GM19397 (cell line): ENCODE data around the gene SH3GL1.

ENCODE experiments used
- ATAC-seq: cut with Tn5 transposase; IDR thresholded peaks from one replicate; pipeline ENCODE4 v1.9.1; 2021; ENCODE audit warnings: mild to moderate bottlenecking, moderate library complexity; ENCODE audit not compliant: unreplicated experiment

Gene SH3GL1

DNA sequence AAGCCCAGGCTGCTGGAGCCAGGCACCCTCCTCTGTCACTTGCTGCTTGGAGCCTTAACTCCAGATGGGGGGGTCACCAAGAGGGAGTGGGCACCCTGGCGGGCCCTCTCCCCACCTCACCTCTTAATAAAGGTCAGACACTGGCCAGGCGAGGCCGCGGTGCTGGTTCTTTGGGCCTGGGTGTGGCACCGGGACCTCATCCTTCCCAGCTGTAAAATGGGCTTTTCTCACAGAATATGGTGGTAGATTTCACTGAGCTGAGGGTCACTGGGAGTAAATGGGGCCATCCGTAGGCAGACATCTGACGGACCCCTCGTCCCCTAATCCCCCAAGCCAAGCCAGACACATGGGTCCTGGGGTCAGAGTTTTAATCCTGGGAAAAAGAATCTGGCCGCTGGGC, 76.7 kb downstream of the SH3GL1 start:
- ATAC-seq: no peak

DNA sequence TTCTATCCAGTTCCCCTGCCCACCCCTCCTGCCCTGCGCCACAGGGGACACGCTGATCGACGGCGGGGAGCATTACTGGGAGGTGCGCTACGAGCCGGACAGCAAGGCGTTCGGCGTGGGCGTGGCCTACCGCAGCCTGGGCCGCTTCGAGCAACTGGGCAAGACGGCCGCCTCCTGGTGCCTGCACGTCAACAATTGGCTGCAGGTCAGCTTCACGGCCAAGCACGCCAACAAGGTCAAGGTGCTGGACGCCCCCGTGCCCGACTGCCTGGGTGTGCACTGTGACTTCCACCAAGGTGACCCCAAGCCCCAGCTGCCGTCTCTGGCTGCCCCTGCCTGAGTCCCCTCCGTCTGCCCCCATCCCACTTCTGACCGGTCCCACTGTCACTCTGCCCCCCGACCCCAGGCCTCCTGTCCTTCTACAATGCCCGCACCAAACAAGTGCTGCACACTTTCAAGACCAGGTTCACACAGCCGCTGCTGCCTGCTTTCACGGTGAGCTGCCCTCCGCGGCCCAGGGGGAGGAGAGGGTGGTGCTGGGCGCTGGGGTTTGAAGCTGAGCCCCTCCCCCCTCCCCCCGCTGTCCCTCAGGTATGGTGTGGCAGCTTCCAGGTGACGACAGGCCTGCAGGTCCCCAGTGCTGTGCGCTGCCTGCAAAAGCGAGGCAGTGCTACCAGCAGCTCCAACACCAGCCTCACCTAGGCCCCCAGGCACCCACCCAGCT, 77.2 kb downstream of the SH3GL1 start:
- no peak for ATAC-seq

DNA sequence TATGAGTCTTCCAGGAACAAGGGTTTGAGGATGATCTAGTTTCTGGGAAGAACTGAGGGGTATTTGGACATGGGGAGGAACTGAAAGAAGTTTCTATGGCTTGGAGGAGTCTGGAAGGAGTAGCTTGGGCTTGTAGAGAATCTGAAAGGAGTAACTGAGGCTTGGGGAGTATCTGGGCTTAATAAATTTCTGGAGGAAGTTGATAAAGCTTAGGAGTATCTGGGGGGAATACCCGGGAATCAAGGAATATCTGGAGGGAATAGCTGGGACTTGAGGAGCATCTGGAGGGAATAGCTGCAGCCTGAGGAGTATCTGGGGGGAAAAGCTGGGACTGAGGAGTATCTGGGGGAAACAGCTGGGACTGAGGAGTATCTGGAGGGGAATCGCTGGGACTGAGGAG, 79.9 kb downstream of the SH3GL1 start:
- no peak for ATAC-seq

DNA sequence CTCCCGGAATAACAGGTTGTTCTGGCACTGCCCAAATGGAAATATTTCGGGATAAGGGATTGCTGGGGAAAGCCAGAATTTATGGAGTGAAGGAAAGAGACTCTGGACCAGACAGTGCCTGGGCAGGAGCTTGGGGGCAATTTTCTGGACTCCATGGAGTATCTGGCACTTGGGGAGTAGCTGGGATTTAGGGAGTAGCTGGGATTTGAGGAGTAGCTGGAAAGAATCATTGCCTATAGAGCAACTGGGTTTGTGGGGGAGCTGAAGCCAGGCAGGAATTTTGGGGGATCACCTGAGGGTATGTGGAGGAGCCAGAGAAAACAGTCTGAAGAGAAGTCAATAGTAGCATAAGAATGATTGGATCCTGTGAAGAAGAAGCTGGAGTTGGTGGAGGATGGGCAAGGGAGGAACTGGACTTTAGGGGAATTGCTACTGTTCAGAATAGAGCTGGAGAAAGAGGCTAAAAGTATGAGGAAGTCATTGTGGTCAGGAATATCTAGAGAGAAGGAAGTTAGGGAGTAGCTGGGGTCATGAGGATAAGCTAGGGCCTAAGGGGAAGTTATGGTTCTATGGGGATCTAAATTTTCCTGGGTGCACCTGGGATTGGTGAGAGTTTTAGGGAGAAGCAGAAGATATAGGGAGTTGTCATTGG, 81.2 kb downstream of the SH3GL1 start:
- no peak for ATAC-seq

DNA sequence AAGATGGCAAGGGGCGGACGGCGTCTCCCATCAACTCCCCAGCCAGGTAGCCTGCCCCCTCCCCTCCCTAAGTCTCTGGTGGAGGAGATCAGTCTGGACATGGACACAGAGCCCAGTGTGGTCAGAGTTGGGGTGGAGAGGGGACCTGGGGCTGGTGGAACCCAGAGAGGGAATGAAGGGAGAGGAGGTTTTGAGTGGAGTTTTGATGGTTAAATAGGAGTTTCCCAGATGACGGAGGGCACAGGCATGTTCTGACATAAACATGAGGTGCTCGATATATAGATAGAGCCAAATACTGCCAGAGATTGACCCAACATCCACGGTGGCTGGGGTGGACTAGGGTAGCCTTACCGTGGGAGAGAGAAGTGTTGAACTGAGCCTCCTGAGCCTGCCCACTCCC, 81.9 kb downstream of the SH3GL1 start:
- no peak for ATAC-seq

DNA sequence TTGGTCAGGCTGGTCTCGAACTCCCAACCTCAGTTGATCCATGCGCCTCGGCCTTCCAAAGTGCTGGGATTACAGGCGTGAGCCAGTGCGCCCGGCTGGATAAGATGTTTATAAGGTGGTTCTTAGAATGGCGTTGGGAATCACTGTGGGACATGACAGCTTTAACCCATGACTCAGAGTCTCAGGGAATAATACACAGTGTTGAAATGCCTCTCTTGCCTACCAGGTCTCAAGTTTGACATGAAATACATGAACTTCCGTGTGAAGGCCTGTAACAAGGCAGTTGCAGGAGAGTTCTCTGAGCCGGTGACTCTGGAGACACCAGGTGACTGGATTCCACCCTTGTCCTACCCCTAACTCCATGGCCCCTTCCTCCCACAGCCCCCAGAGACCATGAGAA, 83.4 kb downstream of the SH3GL1 start:
- no peak for ATAC-seq

DNA sequence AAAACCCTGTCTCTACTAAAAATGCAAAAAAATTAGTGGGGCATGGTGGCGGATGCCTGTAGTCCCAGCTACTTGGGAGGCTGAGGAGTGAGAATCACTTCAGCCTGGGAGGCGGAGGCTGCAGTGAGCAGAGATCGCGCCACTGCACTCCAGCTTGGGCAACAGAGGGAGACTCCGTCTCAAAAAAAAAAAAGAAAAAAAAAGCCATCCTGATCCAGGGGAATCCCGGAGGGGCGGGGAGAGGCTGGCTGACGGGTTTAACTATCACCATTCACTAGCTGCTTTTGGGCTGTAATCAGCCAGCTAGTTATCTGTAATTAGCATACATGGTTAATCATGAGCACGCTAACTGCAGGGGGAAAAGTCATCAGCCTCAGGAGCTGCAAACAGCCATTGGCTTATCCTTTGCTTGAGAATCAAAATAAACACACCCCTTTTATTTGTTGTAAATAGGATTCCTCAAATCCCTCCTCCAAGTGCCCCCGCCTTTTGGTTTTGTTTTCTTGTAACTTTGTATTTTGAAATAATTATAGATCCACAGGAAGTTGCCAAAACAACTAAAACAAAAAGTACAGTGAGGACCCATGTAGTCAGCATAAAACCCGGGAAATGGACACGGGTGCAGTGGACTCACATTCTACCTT, 86.4 kb downstream of the SH3GL1 start:
- ATAC-seq: no peak
